Caco-2 (cell line): ENCODE data around the gene CAMTA2. TPM values are rescaled to one million over a fixed set of nuclear protein-coding genes. Genes with fewer than 3 reads are reported as not detected.

Experiments used
- BruUV-seq: library from RNA; stranded (reverse); fragments of 400-500 nt; replicated peaks from 2 replicates; lab custom pipeline; 2021; lab: Mats Ljungman, UMichigan
- CTCF ChIA-PET: fragments of 300-600 bp; sonication (Branson Sonifier 250); formaldehyde crosslinking; loops from one replicate; lab custom pipeline; 2022; ENCODE audit warnings: antibody characterized with exemption; lab: Charles Lee
- POLR2A ChIA-PET: fragments of 300-600 bp; sonication (Branson Sonifier 250); formaldehyde crosslinking; loops from one replicate; lab custom pipeline; 2022; ENCODE audit warnings: antibody characterized with exemption; lab: Charles Lee
- DNase-seq, 2 experiments: peaks; one replicate each; pipeline versions ENCODE4 v3.0.0 to v3.0.0-alpha.2; 2020 to 2022
- H3K27me3 ChIP-seq: replicated peaks from 2 replicates; pipeline ENCODE4 v1.6.0; 2011; ENCODE audit warnings: low read length; ENCODE audit not compliant: control insufficient read depth, insufficient read depth
- H3K36me3 ChIP-seq: 2 replicates; pipeline ENCODE4 v1.5.1; 2011; ENCODE audit warnings: low read length; ENCODE audit not compliant: control insufficient read depth, insufficient read depth
- H3K4me1 ChIP-seq: fragments of 250-450 bp; sonication (Bioruptor Pico); 2 replicates; pipeline ENCODE4 v1.5.1; 2020; ENCODE audit warnings: mild to moderate bottlenecking
- H3K4me3 ChIP-seq: 2 replicates; pipeline ENCODE4 v1.5.1; 2011; ENCODE audit warnings: low read depth, mild to moderate bottlenecking, control low read depth, low read length
- H3K9me3 ChIP-seq: fragments of 250-450 bp; sonication (Bioruptor Pico); 2 replicates; pipeline ENCODE4 v1.5.1; 2020; ENCODE audit warnings: mild to moderate bottlenecking, moderate library complexity
- H3K27ac Mint-ChIP-seq: one replicate; pipeline ENCODE4 v1.8.0; 2022; ENCODE audit warnings: mixed read lengths; ENCODE audit not compliant: unreplicated experiment
- H3K27me3 Mint-ChIP-seq: one replicate; pipeline ENCODE4 v1.8.0; 2022; ENCODE audit warnings: mixed read lengths; ENCODE audit not compliant: insufficient read depth, unreplicated experiment
- H3K36me3 Mint-ChIP-seq: one replicate; pipeline ENCODE4 v1.8.0; 2022; ENCODE audit warnings: mild to moderate bottlenecking, mixed read lengths; ENCODE audit not compliant: insufficient read depth, unreplicated experiment
- H3K4me1 Mint-ChIP-seq: one replicate; pipeline ENCODE4 v1.8.0; 2022; ENCODE audit warnings: low read depth, mixed read lengths; ENCODE audit not compliant: unreplicated experiment
- H3K4me3 Mint-ChIP-seq: one replicate; pipeline ENCODE4 v1.8.0; 2022; ENCODE audit warnings: mild to moderate bottlenecking, moderate library complexity, mixed read lengths; ENCODE audit not compliant: unreplicated experiment
- H3K9me3 Mint-ChIP-seq: one replicate; pipeline ENCODE4 v1.8.0; 2022; ENCODE audit warnings: mixed read lengths; ENCODE audit not compliant: unreplicated experiment
- CTCF ChIP-seq, 2 experiments: fragments of 200-600 bp in 1 of 2; IDR thresholded peaks; 1 replicate in 1 of 2; 2 replicates in 1 of 2; pipeline versions ENCODE4 v1.5.1 to v1.8.0; 2011 to 2022; ENCODE audit warnings: antibody characterized with exemption in 1 of 2, control low read depth in 1 of 2, inconsistent platforms in 1 of 2, low read depth in 1 of 2, low read length in 1 of 2, mild to moderate bottlenecking in 1 of 2, moderate library complexity in 1 of 2; ENCODE audit not compliant: insufficient read depth in 1 of 2, severe bottlenecking in 1 of 2, unreplicated experiment in 1 of 2
- intact Hi-C: fragments of 100-400 bp; cut with micrococcal nuclease; formaldehyde crosslinking; loops from one replicate; pipeline ENCODE4 v1.10.0; 2022; ENCODE audit not compliant: unreplicated experiment
- total RNA-seq: library from RNA; stranded (reverse); gene quantifications from 2 replicates; pipeline ENCODE4 v1.2.3, GENCODE V29; 2022

CAMTA2 gene
- total RNA-seq, 1 experiment from 2014 or later: 18.8 TPM

- peak overlapping the region; percentile 85 for H3K4me3 Mint-ChIP-seq
- no peaks in the 10 kb centered on the region for H3K9me3 Mint-ChIP-seq
- no peaks in the 10 kb centered on the region for H3K27me3 Mint-ChIP-seq
- no TSS peak for BruUV-seq
- H3K4me3 ChIP-seq: peak overlapping the region; percentile 97
- intact Hi-C loops: no loop called here
- no peak for TF ChIP-seq CTCF (IDR thresholded peaks at IDR 0.05; ENCODE audit: insufficient read depth in 1 of 2, low read depth in 1 of 2, low read length in 1 of 2, severe bottlenecking in 1 of 2, unreplicated experiment in 1 of 2)
- POLR2A ChIA-PET: no interaction called here
- peak overlapping the region; percentile 87 for H3K27ac Mint-ChIP-seq
- no peaks in the 10 kb centered on the region for H3K9me3 ChIP-seq
- CTCF ChIA-PET: interaction anchor here (0.8 kb wide), 1 partner anchor 20 kb away, joined by 3 read pairs; the partner anchor contains the start of gene SPAG7
- peaks cover 43% of the 10 kb centered on the region for H3K36me3 Mint-ChIP-seq
- no peak for DNase-seq
- H3K4me1 ChIP-seq: peaks cover 15% of the 10 kb centered on the region
- H3K4me1 Mint-ChIP-seq: peaks cover 10% of the 10 kb centered on the region
- H3K36me3 ChIP-seq: no peaks in the 10 kb centered on the region; the same call in 1 of the 2 replicates
- no peaks in the 10 kb centered on the region for H3K27me3 ChIP-seq
Observed at GRCh38 chr17:4947010-4947410, 40.5 kb downstream of the CAMTA2 start.

GRCh38 chr17:4946312-4946976 is 41.0 kb downstream of the CAMTA2 start:
- intact Hi-C loops: no loop called here
- peaks cover 43% of the 10 kb centered on the region for H3K36me3 Mint-ChIP-seq
- Histone ChIP-seq H3K4me1 (peaks cover 11% of the 10 kb centered on the region), H3K9me3 (no peaks in the 10 kb centered on the region), H3K27me3 (no peaks in the 10 kb centered on the region), H3K4me3 (peak overlapping the region; percentile 97), H3K36me3 (no peaks in the 10 kb centered on the region; the same call in 1 of the 2 replicates)
- H3K9me3 Mint-ChIP-seq: no peaks in the 10 kb centered on the region
- ChIA-PET CTCF (interaction anchor here (0.8 kb wide), 1 partner anchor 21 kb away, joined by 3 read pairs; the partner anchor contains the start of gene SPAG7), POLR2A (no interaction called here)
- peak overlapping the region; percentile 87 for H3K27ac Mint-ChIP-seq
- TF ChIP-seq CTCF (IDR thresholded peaks at IDR 0.05; ENCODE audit: insufficient read depth in 1 of 2, low read depth in 1 of 2, low read length in 1 of 2, severe bottlenecking in 1 of 2, unreplicated experiment in 1 of 2): no peak
- DNase-seq: no peak
- H3K4me1 Mint-ChIP-seq: peaks cover 9% of the 10 kb centered on the region
- TSS peak; percentile 56 for BruUV-seq
- no peaks in the 10 kb centered on the region for H3K27me3 Mint-ChIP-seq
- H3K4me3 Mint-ChIP-seq: peak overlapping the region; percentile 85

- intact Hi-C loops: no loop called here
- Mint-ChIP-seq H3K9me3 (no peaks in the 10 kb centered on the region), H3K36me3 (peaks cover 43% of the 10 kb centered on the region), H3K4me1 (peaks cover 8% of the 10 kb centered on the region), H3K4me3 (peak overlapping the region; percentile 85), H3K27ac (peak overlapping the region; percentile 87), H3K27me3 (no peaks in the 10 kb centered on the region)
- no peak for TF ChIP-seq CTCF (IDR thresholded peaks at IDR 0.05; ENCODE audit: insufficient read depth in 1 of 2, low read depth in 1 of 2, low read length in 1 of 2, severe bottlenecking in 1 of 2, unreplicated experiment in 1 of 2)
- no peaks in the 10 kb centered on the region; the same call in 1 of the 2 replicates for H3K36me3 ChIP-seq
- no peak overlapping the region for H3K4me3 ChIP-seq
- DNase-seq: no peak
- no peaks in the 10 kb centered on the region for H3K9me3 ChIP-seq
- no TSS peak for BruUV-seq
- CTCF ChIA-PET: no interaction called here
- H3K27me3 ChIP-seq: no peaks in the 10 kb centered on the region
- H3K4me1 ChIP-seq: 0 out of 2 replicates have a peak, but pooled peaks cover 7% of the 10 kb centered on the region
- POLR2A ChIA-PET: no interaction called here
Observed at GRCh38 chr17:4945944-4946280, 41.6 kb downstream of the CAMTA2 start.
